Measurements from ENCODE around the gene INO80E. TPM values are rescaled to one million over a fixed set of nuclear protein-coding genes. Genes with fewer than 3 reads are reported as not detected.
A peak's percentile ranks its signal among the peaks of the same experiment; 100 is the strongest.
"Not testable (repeated sequence)": the region's sequence is repeated elsewhere in the genome, so short reads cannot be mapped to it uniquely, and the experiment has no call there.

The INO80E gene
- total RNA-seq, 1 donor from 2014 or later = 22.6 TPM

- H3K36me3 ChIP-seq (ENCODE audit: control insufficient read depth, insufficient read depth, low read length) = no peaks in the 10 kb centered on the region
- no peak for FAIRE-seq
- TF ChIP-seq CTCF (IDR thresholded peaks at IDR 0.05; ENCODE audit: insufficient read depth, low read length, severe bottlenecking) = no peak
These were observed 20.7 kb downstream of the INO80E start for GRCh38 chr16:30016555-30017276.

GRCh38 chr16:30017277-30017656, 21.2 kb downstream of the INO80E start:
- no peak for TF ChIP-seq CTCF (IDR thresholded peaks at IDR 0.05; ENCODE audit: insufficient read depth, low read length, severe bottlenecking)
- FAIRE-seq (no peak), DNase-seq (ENCODE audit: low read depth) (no peak)
- no peak overlapping the region for H3K4me3 ChIP-seq (ENCODE audit: low read depth, low read length)
- H3K27me3 ChIP-seq (ENCODE audit: control insufficient read depth, insufficient read depth, low read length) = no peaks in the 10 kb centered on the region
- no peaks in the 10 kb centered on the region for H3K36me3 ChIP-seq (ENCODE audit: control insufficient read depth, insufficient read depth, low read length)

More at GRCh38 chr16:30016555-30017276, 20.7 kb downstream of the INO80E start:
- no peak overlapping the region for H3K4me3 ChIP-seq (ENCODE audit: low read depth, low read length)
- no peak for DNase-seq (ENCODE audit: low read depth)
- no peaks in the 10 kb centered on the region for H3K27me3 ChIP-seq (ENCODE audit: control insufficient read depth, insufficient read depth, low read length)

- DNase-seq (ENCODE audit: low read depth); FAIRE-seq; H3K27me3 ChIP-seq (ENCODE audit: control insufficient read depth, insufficient read depth, low read length); H3K36me3 ChIP-seq (ENCODE audit: control insufficient read depth, insufficient read depth, low read length); H3K4me3 ChIP-seq (ENCODE audit: low read depth, low read length): not testable (repeated sequence)
These were observed 21.9 kb downstream of the INO80E start for GRCh38 chr16:30017937-30018336.

GRCh38 chr16:30018731-30019158, 22.7 kb downstream of the INO80E start:
- no peaks in the 10 kb centered on the region for H3K27me3 ChIP-seq (ENCODE audit: control insufficient read depth, insufficient read depth, low read length)
- DNase-seq (ENCODE audit: low read depth) (peak; percentile 48), FAIRE-seq (no peak)
- no peak for TF ChIP-seq CTCF (IDR thresholded peaks at IDR 0.05; ENCODE audit: insufficient read depth, low read length, severe bottlenecking)
- no peaks in the 10 kb centered on the region for H3K36me3 ChIP-seq (ENCODE audit: control insufficient read depth, insufficient read depth, low read length)
- no peak overlapping the region for H3K4me3 ChIP-seq (ENCODE audit: low read depth, low read length)

GRCh38 chr16:30022887-30023286, 26.8 kb downstream of the INO80E start, which contains the start of gene C16orf92:
TSS of gene C16orf92 (plus strand) at chr16:30023198. CDS start at chr16:30023341, 143 bp downstream.
- no peak for FAIRE-seq
- no peak within 1 kb of the TSS for H3K4me3 ChIP-seq (ENCODE audit: low read depth, low read length)
- no peaks in the 10 kb centered on the region for H3K36me3 ChIP-seq (ENCODE audit: control insufficient read depth, insufficient read depth, low read length)
- H3K27me3 ChIP-seq (ENCODE audit: control insufficient read depth, insufficient read depth, low read length) = no peaks in the 10 kb centered on the region
- no peak for TF ChIP-seq CTCF (IDR thresholded peaks at IDR 0.05; ENCODE audit: insufficient read depth, low read length, severe bottlenecking)
- DNase-seq (ENCODE audit: low read depth) = no peak

GRCh38 chr16:30023586-30023985, 27.5 kb downstream of the INO80E start:
- DNase-seq (ENCODE audit: low read depth) = no peak
- no peak for TF ChIP-seq CTCF (IDR thresholded peaks at IDR 0.05; ENCODE audit: insufficient read depth, low read length, severe bottlenecking)
- Histone ChIP-seq H3K4me3 (ENCODE audit: low read depth, low read length) (no peak overlapping the region), H3K27me3 (ENCODE audit: control insufficient read depth, insufficient read depth, low read length) (peaks cover 2% of the 10 kb centered on the region), H3K36me3 (ENCODE audit: control insufficient read depth, insufficient read depth, low read length) (no peaks in the 10 kb centered on the region)
- FAIRE-seq = peak; percentile 32
